GM18951 (cell line): ENCODE data around the gene PRPF18.

Experiments used
- POLR2A ChIP-seq: IDR thresholded peaks from 4 replicates; pipeline ENCODE4 v1.6.1; 2011; ENCODE audit warnings: mild to moderate bottlenecking; ENCODE audit not compliant: insufficient read length, insufficient read depth; ENCODE audit errors: extremely low read depth
- in situ Hi-C: fragments of 300-500 bp; cut with MboI; formaldehyde crosslinking; loops from one replicate; pipeline ENCODE4 v1.12.0; 2022; ENCODE audit warnings: low sequenced_read_pairs, mixed read lengths, inconsistent platforms; ENCODE audit not compliant: unreplicated experiment

The PRPF18 gene

DNA sequence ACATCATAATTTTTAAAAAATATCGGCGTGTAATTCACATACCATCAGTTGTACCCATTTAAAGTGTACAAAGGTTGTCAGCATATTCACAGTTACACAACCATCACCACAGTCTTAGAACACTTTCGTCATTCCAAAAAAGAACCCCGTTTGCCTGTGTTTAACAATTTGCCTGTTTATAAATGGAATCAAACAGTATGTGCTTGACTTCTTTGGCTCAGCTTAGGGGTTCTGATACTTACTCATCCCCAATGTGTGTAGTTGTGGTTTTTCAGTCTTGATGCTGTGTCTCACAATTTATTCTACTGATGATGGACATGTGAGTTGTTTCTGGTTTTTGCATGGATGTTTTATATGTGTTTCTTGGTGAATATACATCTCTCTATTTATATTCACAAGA lies 50.0 kb downstream of the PRPF18 start:
- no peak for TF ChIP-seq POLR2A
- in situ Hi-C loops: no loop called here

DNA sequence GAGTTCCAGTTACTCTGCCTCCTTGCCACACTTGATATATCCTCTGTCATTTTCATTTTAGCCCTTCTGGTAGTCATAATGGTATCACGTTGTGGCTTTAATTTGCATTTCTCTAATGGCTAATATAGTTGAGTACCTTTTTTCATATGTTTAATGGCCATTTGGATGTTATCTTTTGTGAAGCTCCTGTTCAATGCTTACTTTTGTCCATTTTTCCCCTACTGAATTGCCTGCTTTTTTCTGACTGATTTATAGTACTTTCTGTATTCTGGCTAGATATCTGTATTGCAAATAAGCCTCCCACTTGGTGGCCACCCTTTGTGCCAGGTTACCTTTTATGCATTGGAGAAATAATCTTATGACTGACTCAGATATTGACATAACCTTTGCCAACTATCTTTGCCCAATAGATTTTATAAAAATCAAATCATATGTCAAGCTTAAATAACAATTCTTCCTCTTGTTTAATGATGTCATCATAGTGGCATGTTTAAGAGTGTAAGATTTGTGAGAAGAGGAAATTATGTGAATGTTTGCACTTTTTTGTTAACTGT lies 50.6 kb downstream of the PRPF18 start:
- TF ChIP-seq POLR2A: no peak
- in situ Hi-C loops: no loop called here

DNA sequence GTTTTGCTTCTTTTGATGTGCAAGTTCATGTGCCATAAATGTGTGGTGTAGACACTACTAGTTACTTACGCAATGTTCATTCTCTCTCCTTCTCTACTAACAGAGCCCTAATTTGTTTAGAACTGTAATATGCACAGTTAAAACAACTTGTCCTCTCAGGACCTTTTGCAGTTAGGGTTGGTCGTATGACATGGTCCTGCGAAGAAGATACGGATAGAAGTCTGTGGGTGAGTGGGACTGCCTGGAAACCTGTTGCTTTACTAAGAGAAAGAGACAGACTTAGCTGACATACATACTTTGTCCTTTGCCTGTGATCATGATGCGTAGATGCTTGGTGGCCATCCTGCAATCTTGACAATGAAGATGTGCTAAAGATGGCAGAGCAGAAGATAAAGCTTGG lies 51.1 kb downstream of the PRPF18 start:
- in situ Hi-C loops: no loop called here
- no peak for TF ChIP-seq POLR2A

DNA sequence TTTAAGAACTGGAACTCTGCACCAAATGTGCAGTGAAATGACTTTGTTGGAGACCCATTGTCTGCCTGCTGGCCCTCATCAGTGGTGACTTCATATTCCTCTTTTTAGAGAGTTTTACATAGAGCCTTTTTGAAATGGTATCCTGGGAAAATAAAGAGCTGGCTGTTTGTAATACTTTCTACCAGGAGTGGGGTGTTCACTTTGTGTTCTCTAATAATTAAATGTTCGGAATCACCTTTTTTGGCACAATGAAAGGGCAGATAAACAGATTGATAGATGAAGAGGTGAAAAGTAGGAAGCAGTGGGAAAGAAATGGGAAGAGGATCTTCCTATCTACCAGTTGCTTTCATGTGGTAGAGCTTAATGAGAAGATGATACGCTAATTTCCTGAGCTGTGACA lies 55.5 kb downstream of the PRPF18 start:
- no peak for TF ChIP-seq POLR2A
- in situ Hi-C loops: no loop called here

DNA sequence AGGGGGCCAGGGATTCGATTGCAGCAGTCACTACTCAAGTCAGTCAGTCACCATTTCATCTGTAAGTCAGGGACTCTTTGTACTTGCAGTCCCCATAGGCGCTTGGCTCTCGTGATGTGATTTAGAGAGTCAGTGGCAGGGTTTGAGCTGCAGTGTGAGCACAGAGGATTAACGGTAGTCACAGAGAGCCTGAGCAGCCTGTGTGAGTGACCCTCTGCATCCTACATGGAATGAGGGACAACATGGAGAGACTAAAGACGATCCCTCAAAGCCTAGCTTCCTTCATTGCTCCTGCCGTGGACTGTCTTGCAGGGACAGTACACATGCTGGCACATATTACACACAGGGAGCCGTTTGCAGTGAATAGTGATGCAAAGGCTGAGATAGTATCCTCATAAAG lies 56.3 kb downstream of the PRPF18 start:
- TF ChIP-seq POLR2A: no peak
- in situ Hi-C loops: no loop called here

DNA sequence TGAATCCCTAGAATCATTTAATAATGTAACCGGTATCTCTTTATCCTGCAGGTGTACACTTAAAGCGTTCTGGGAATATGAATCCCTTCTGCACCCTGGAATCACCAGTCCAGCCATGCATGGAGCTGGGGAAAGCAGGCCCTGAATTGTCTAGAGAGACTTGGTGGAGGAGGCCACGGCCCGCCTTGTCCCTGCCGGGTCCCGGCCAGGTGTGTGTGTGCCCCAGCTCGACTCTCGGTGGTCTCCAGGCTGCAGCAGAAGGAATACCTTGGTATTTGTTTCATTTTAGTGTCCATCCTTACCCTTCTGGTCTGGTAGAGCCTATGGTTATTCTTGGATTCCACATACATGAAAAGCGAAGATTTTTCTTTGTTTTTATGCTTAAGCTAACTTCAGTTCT lies 58.1 kb downstream of the PRPF18 start:
- in situ Hi-C loops: no loop called here
- no peak for TF ChIP-seq POLR2A

DNA sequence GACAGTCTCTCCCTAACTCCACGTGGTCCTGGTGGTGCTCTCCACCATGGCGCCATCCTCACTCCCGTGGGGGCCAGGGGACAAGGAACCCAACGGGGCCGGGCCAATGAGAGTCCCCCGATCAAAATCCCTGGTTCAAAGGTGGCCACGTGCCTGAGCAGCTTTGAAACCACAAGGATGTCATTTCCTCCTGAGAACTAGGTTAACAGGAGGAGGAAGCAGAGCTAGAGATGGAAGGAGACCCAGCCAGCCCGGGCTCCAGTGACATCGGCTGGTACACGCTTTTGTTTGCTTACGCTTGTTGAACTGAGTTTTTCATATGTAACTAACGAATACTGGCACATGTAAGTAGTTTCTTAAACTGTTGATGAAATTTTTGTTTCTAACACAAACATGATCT lies 61.7 kb downstream of the PRPF18 start:
- in situ Hi-C loops: no loop called here
- TF ChIP-seq POLR2A: no peak

DNA sequence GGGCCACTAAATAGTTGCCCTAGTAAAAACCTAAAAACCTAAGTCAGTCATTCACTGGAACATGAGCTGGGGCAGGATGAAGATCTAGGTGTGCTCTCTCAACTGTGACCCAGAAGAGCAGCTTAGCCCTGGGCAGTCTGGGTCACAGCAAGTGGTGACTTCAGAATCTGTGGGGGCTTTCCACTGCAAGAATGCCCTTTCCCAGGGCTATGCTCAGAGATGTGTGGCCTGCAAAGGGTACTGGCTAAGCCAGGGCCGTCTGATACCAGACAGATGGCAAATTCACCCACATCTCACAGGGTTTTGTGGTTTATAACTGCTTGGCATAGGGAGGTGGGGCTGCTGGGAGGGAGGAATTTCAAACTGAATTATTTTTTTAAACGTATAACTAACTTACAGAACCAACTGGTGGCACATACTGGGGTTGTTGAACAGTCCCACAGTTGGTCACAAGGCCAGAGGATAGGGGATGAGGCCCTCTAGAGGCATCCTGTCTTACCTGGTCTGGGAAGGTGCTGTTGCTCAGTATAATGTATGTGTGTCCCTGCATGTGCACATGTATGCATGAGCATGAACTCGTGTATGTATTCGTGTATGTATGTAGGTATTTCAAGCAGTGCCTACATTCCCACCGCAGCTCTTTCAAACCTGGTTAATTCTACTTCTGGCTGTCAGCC lies 63.2 kb downstream of the PRPF18 start:
- in situ Hi-C loops: no loop called here

DNA sequence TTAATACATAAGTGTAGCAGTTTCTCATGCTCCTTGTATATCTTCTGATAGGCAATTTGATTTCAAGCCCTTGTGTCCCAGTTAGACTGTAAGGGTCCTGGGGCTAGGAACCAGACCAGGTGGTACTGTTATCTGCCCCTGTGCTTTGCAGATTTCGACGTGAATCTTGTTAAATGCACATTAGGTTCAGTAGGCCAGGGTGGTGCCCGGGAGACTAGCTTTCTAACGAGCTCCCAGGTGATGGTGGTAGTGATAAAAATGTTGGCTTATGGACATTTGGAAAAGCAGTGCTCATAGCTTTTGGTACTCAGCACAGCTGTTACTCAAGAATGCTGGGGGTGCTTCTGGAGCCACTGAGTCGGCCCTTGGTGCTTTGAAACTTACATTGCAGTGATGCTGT lies 64.2 kb downstream of the PRPF18 start:
- TF ChIP-seq POLR2A: no peak
- in situ Hi-C loops: no loop called here

More for the DNA sequence above, 63.2 kb downstream of the PRPF18 start:
- TF ChIP-seq POLR2A: no peak

DNA sequence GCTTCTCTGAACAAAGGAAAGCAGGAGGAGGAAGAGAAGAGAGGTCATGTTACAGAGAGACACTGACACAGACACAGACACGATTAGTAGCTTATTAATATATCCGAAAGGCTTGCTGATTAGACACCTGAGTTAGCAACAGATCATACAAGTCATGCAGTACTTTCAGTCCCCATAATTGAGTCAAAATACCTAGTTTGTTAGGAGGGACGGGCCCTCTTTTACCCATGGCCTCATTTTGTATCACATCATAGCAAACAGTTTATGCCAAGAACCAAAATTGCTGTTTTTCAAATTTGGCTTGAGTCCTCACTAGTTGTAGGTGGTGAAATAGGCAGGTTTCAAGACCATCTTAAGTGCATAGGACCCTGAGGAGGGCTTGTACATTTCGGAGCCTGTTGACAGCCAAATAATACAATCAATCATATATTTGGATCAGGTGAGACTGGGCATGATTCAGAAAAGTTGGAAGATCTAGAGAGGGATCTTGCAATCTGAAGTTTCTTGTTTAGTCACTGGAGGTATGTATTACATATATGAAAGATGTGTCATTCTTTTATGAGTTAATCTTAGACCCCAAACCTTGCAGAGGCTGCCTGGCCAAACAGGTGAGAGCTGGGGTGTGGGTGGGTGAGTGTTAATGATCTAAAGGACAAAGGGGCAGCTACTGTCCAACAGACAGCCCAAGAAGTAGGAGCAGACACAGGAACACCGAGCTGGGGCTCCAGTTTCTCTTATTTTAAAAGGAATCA lies 65.4 kb downstream of the PRPF18 start:
- in situ Hi-C loops: no loop called here
- TF ChIP-seq POLR2A: no peak

DNA sequence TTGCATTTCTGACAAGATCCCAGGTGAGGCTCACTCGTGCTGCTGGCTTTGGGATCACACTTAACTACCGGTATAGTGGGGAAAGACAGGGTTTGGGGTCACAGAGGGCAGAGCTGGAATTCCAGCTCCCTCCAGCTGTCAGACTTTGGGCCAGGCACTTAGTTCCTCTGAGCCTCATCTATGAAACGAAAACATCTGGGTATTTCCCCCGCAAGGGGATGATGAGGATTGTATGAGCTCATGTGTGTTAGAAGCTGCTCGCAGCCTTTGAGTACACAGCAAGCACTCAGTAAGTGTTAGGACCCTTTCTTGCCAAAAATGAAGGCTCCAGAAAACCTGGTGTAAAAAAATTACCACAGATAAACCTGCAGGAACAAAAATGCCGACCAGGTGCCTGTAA lies 66.1 kb downstream of the PRPF18 start:
- in situ Hi-C loops: no loop called here
- TF ChIP-seq POLR2A: no peak

DNA sequence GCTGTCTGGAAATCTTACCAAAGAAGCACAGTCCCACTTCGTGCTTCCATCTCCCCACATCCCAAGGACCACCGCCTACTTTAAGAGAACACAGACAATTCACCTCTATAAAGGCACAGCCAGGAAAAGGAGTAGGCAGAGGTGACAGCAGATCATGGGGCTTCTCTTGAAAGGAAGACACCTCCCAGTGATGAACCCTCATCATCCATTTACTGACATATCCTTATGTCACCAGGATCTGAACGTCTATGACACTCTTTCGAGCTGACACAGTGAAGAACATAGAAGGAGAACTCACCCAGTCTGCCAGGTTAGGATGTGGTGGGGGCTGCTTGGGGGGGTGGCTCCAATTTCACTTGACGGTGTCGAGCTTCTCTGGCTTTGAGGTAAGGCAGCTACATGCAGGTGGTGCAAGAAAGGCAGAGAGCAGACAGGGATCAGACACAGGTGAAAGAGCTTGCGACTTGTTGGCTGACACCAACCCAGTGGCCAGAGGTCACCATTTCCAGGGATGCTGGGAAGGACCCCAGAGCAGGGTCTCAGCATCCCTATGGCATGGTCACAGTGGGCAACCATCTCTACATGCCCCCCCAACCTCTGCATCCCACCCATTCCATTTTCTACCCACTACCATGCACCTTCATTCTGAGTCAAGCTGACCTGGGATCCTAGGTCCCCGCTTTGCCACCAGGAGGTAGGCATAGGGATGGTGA lies 67.5 kb downstream of the PRPF18 start:
- in situ Hi-C loops: no loop called here
- peak; percentile 23 for TF ChIP-seq POLR2A

DNA sequence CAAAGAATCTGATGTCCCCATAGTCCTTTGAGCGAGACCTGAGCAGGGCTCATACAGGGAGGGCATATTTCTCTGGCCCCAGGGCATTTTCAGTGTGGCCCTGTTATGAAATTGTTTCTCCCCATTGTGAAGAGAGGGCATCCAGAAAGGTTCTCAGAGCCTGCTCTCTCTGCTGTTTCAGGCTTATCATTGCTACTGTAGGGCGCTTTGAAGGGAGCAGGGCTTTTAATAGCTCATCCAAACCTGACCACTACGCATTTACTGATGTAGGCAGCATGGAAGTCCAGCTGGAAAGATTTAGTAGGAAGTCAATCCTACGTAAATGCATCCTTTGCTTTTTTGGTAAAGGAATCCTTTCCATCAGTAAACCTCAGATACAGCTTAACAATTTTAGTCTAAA lies 68.1 kb downstream of the PRPF18 start:
- in situ Hi-C loops: no loop called here
- TF ChIP-seq POLR2A: no peak

DNA sequence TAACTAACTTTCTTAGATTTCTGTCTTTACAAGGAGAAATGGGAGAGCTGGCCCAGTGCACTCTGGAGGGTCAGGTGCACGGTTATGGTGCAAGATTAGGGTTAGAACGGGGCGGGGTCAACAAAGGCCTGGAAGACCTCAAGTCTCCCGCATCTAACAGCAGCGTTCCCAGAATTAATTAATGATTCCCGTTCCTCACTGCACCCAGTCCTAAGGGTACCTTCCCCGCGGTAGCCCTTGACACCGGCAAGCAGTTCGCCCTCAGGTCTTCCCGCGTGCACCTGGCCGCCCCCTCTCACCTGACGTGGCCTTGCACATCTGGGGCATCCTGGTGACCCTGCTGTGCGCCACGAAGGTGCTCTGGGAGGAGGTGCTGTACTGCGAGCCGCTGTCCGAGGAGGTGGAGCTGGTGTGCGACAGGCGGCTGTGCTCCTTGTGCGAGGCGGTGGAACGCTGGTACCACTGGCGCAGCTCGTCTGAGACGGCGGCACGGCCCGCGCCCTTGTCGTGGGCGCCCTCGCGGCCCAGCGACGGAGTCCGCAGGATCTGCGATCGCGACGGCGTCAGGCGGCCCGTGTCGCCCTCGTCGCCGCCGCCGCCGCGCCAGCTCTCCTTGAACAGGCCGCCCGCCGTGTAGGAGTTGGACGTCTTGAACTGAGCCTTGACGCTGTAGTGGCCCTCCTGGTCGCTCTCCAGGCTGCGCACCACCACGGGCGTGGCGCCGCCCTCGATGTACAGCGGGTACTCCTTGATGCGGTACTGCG lies 69.8 kb downstream of the PRPF18 start:
- in situ Hi-C loops: no loop called here
- TF ChIP-seq POLR2A: no peak
